HL-60 (cell line): Measurements from ENCODE around the gene WFS1.

ENCODE experiments used
- DNase-seq, 2 experiments: peaks; one replicate each; pipeline ENCODE4 v3.0.0-alpha.2; 2010 to 2020; ENCODE audit warnings: low read depth in 1 of 2, low spot score in 1 of 2
- H3K27ac ChIP-seq: fragments of 250-450 bp; sonication (Bioruptor Pico); replicated peaks from 2 replicates; pipeline ENCODE4 v1.5.1; 2020; ENCODE audit warnings: mild to moderate bottlenecking, moderate library complexity
- H3K27me3 ChIP-seq: fragments of 250-450 bp; sonication (Bioruptor Pico); 2 replicates; pipeline ENCODE4 v1.5.1; 2021; ENCODE audit warnings: mild to moderate bottlenecking, moderate library complexity; ENCODE audit not compliant: insufficient read depth, poor library complexity, severe bottlenecking
- H3K4me3 ChIP-seq: replicated peaks from 2 replicates; pipeline ENCODE4 v1.5.1; 2011; ENCODE audit warnings: mild to moderate bottlenecking, control low read depth, low read length; ENCODE audit not compliant: insufficient read depth
- CTCF ChIP-seq: IDR thresholded peaks from one replicate; pipeline ENCODE4 v1.5.1; 2011; ENCODE audit warnings: low read length, control low read depth, inconsistent platforms; ENCODE audit not compliant: insufficient read depth
- GABPA ChIP-seq: IDR thresholded peaks from 2 replicates; pipeline ENCODE4 v1.6.1; 2012; ENCODE audit warnings: low read depth
- POLR2AphosphoS5 ChIP-seq: IDR thresholded peaks from 2 replicates; pipeline ENCODE4 v1.6.1; 2012; ENCODE audit warnings: low read depth
- REST ChIP-seq: IDR thresholded peaks from 2 replicates; pipeline ENCODE4 v1.6.1; 2012; ENCODE audit warnings: low read depth; ENCODE audit not compliant: insufficient replicate concordance
- SPI1 ChIP-seq: IDR thresholded peaks from 2 replicates; pipeline ENCODE4 v1.6.1; 2012; ENCODE audit warnings: low read depth, mild to moderate bottlenecking, borderline replicate concordance

Gene WFS1

GRCh38 chr4:6340446-6341015 lies 70.9 kb downstream of the WFS1 start:
- TF ChIP-seq GABPA, result no peak
- no peak for TF ChIP-seq POLR2AphosphoS5
- no peak for TF ChIP-seq CTCF
- no peak for TF ChIP-seq SPI1
- no peak for TF ChIP-seq REST
- Histone ChIP-seq H3K4me3 (no peak overlapping the region), H3K27ac (no peak overlapping the region), H3K27me3 (peaks cover 26% of the 10 kb centered on the region)
- no peak for DNase-seq

- TF ChIP-seq REST (no peak), POLR2AphosphoS5 (no peak), GABPA (no peak)
- DNase-seq, result no peak
- H3K27me3 ChIP-seq, result peaks cover 26% of the 10 kb centered on the region
- no peak overlapping the region for H3K4me3 ChIP-seq
- no peak overlapping the region for H3K27ac ChIP-seq
Observed at GRCh38 chr4:6341696-6342095, 72.0 kb downstream of the WFS1 start.

GRCh38 chr4:6342530-6343293 lies 73.1 kb downstream of the WFS1 start:
- no peak for DNase-seq
- no peak overlapping the region for H3K4me3 ChIP-seq
- peaks cover 20% of the 10 kb centered on the region for H3K27me3 ChIP-seq
- TF ChIP-seq POLR2AphosphoS5 (no peak), SPI1 (no peak), REST (no peak), GABPA (no peak), CTCF (no peak)
- no peak overlapping the region for H3K27ac ChIP-seq
